HG03159 (cell line): ENCODE measurements around the gene APP.
A peak's percentile ranks its signal among the peaks of the same experiment; 100 is the strongest.

Experiments used
- ATAC-seq: cut with Tn5 transposase; IDR thresholded peaks from one replicate; pipeline ENCODE4 v1.9.1; 2021; ENCODE audit warnings: mild to moderate bottlenecking, moderate library complexity; ENCODE audit not compliant: unreplicated experiment

APP gene

DNA sequence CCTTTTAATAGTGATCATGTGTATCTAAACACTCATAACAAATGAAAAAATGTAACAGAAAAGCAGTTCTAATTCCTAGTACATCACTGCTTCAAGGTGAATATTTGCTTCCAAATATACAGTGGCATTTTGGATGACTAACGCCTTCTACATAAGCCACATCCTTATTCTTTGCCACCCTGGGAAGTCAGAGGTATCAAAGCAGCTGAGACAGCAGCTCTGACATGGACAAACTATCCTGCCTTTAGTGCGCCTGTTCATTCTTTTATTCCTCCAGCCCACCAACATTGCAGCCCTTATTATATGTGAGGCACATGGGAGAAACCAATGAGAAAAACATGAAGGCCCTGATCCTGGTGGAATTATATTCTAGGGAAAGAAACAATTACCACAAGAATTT lies 183.0 kb downstream of the APP start:
- no peak for ATAC-seq

DNA sequence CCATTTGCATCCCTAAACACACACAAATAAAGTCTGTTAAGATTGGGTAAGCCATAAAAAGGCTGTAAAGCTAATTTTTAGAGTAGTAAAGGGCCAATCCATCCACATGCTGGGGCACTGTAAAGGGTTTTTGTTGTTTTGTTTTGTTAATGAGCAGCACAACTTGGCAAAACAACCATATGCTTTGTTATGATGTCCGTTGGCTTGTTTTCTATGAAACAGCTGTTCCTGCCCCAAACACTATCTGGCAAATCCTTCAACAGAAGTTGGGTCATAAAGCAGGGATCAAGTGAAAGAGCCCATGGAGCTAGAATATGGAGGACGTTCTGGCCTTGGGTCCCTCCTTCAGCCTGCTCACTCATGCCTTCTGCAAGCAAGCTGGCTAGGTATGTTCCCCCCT lies 183.6 kb downstream of the APP start:
- ATAC-seq, result no peak

DNA sequence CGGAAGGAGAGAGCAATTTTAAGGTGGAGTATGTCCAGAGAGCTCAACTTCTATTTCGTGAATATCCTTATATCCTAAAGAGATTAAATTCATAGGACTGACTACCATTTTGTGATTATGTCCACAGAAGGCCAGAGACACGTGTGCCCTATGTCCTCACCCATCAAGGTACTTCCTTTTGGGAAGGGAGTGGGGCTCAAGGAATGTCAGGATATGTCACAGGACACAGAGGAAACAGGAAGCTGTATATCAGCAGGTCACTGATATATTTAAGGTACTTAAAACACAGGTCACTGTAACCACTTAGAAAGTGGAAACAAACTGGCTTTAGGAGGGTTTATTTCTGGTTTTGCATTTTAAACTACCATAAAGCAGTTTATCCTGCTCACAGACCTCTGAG lies 184.6 kb downstream of the APP start:
- no peak for ATAC-seq

DNA sequence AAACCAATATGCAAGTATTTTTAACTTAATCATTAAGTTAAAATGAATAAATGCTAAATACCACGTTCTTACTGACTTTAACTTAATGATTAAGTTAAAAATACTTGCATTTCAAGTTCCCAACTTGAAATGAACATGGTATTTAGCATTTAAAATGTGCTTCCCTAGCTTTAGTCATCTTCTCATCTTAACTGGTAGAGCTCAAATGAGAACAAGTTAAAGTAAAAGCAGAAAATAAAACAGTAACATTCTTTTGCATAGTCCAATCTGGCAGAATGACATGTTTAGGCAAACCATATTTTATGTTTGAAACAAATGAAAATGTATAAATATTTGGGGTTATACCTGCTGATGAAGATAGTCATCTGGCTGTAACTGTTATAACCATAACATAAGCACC lies 186.0 kb downstream of the APP start:
- no peak for ATAC-seq

DNA sequence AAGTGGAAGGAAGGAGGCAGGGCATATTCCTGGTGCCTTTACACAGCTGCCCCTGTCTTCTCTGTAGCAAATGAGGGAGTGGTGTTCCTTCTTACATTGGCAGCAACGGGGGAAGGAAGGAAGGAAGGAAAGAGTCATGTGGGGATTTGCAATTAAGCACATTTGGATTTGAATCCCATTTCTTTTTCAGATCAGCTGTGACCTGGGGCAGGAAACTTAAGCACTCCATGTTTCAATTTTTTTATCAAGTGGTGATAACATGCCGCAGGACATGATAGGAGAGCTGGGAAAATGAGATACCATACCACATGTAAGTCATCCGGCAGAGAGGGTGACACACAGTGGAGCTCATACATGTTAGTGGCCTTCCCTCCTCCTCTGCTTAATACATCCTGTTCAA lies 186.8 kb downstream of the APP start:
- ATAC-seq, result no peak

DNA sequence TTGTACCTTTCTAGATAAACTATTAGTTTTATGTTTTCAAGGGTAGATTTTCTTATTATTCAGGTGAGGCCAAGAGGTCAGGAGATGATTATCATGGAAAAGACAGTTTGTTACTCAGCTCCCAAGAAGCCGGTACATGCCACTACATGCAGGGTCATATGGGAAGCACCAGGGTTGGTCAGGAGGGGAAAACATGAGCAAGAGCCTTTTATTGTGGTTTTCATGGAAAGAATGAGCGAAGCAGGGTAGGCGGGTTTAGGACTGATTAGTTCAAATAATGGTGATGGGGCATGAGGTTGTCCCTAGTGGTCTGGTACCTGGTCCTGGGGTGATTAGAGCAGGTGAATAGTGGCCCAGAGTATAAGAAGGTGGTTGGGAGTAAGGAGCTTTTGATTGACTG lies 189.9 kb downstream of the APP start:
- ATAC-seq, result no peak

DNA sequence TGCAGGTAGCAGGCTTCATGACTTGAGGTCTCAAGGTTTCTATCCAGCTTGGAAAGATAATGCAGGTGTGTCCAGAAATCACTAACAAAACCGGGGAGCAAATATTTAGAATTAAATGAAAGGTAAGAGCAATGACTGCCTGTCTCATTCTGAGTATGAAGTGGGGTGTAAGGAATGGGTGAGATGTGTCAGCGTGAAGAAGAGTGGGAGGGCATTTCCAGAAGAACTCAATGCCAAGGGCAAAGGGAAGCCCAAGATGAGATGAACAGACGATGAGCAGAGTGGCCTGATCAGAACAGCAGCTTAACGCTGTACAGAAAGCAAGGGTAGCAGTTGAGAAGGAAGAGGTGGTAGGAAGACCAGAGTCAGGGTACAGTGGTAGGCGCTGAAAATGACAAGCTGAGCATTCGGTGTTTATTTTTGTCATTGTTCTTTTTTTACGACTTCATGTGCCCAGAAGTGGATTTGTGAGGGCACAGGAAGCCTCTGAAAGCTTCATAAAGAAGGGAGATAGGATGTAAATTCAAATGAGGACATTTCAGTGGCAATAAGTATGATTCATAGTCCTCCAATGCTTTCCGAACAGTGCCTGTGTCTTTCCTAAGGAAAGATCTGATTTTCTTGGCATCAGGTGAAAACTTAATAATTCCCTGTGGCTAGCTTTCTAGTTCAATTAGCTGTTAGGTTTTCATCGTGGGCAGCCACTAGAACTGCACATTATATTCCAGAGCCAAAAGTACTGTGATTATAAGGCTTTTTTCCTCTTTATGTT lies 190.5 kb downstream of the APP start:
- ATAC-seq, result no peak

DNA sequence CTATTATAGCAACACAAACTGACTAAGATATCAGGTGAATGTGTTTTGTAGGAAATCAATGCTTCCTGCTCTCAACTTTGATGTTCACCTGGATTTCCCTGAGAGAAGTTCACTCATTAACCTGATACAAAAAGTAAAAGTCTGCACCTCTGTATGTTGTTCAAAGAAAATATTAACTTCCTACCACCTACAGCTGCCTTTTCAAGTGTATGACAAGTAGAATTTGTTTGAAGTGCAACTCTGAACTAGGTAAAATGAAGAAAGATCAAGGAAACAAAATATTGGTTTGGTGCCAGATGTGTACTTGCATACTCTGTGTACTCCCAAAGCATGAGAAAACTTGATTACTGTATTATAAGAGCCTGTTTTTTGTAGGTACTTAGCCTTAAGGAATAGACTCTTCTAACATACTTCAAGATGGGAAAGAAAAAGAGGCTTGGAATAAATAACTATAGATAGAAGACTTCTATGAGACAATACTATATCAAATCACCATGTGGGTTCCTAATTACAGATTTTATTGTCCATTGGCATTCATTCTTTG lies 193.4 kb downstream of the APP start:
- no peak for ATAC-seq

DNA sequence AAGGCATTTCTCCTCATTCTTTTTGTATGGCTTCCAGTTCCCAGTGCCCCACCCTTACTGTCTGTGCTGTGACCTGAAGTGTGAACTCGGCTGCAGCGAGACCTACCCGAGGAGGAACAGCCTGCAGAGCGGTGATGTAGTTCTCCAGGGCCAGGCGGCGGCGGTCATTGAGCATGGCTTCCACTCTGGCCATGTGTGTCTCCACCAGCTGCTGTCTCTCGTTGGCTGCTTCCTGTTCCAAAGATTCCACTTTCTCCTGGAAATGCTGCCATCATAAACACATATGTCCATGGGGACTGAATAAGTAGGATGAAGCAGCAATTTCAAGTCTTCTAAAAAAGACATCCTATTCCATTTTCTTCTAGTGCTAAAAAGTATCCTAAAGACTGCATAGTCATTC lies 195.6 kb downstream of the APP start:
- ATAC-seq, result no peak

DNA sequence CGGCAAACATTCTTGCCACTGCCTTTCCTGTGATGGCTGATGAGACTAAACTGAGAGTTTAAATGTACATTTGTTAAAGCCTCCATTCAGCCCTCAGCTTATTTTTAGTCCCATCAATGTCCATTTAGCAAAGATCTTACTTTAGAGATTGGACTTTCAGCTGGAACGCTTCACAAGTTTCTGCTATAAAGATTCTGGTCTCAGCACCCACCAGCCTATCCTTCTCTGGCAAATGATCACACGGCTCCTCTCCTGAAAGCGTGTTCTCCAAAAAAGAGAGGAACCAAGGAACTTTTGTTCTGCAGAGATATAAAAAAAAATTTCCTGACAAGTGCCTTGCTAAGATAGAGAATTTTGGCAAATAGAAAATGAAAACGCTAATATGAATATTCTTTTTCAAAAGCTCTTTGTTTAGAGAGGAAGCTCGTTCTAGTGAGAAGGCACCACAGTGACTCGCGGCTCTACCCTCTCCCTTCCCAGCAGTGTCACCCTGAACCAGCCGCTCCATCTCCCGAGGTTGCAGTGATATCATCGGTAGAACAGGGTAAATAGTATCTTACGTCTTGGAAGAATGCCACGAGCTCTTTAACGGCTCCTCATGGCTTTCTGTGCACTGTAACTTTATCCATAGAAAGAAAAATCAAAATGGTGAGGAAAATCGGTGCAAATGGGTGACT lies 200.2 kb downstream of the APP start:
- no peak for ATAC-seq

DNA sequence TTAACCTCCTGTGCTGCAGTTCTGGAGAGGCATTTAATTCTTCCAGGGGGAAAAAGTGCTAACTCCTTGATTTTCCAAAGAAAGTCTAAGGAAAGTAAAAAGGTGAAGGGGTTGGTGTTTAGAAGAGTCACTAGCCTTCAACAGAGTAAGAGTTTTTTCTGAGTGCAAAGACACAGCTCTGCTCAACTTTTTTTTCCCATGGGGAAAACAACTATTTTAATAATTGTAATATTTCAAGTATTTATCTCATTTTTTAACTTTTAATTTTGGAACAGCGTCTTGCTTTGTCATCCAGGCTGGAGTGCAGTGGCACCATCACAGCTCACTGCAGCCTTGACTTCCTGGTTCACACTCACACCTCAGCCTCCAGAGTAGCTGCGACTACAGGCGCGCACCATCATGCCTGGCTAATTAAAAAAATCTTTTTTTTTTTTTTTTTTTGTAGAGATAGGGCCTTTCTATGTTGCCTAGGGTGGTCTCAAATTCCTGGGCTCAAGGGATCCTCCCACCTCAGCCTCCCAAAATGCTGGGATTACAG lies 202.6 kb downstream of the APP start:
- ATAC-seq, result peak; percentile 54

DNA sequence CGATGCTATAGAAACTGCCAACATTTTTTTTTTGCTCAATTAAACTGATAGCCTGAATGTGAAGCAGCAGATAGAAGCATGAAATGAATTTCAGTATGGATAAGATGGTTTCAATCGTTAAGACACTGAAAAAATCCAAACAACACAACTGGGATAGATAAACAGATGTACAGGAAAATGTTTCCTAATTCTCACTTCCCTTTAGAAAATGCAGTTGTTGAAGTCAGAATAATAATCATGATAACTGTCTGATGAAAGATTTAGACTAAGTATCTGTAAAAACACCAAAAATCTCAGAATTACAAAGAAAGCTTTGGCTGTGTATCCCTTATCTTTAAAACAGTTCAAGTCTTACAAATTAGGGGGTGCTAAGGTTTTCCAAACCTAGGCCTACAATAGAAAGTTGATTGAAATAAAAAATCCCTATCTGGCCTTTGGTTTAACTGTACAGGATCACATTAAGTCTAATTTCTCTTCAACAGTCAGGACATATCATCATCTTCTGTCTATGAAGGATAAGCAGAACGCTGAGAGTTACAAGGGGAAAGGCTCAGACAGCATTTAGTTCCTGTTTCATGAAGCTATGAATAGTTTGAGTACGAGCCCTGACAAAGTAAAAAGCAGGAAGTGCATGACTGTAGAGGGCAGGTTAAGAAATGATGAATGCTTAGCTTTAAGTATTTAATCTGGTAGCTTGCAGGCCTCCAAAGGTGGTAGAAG lies 203.2 kb downstream of the APP start:
- peak; percentile 98 for ATAC-seq

DNA sequence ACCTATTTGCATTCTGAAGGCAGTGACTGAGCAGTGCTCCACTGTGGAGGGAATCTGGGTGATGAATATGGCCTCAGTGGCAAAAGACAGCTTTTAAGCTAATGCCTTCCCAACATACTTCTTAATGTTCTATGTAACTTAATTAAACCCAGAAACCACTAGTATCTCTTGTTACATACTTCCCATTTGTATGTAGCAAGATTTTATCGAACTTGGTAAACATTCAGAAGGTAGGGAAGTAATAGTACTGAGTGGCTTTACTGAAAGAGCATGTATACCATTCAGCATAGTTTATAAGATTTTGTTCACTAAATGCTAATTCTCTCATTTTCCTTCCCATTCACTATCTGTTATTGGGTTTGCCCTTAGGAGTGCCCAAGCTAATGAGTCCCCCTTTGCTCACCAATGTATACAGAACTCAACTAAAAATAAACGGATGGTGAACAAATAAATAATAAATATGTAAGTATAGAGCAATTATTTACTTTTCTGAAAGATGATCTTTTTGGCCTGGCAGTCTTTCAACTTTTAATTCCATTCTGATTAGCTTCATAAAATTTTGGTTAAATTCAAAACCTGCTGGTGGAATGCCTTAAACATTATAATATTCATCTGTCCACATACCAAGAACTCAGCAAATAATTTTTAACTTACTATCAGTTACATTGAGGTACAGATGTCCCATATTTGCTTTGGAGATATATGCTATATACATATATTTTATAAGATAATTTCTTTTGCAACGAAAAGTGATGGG lies 204.4 kb downstream of the APP start:
- ATAC-seq, result no peak

DNA sequence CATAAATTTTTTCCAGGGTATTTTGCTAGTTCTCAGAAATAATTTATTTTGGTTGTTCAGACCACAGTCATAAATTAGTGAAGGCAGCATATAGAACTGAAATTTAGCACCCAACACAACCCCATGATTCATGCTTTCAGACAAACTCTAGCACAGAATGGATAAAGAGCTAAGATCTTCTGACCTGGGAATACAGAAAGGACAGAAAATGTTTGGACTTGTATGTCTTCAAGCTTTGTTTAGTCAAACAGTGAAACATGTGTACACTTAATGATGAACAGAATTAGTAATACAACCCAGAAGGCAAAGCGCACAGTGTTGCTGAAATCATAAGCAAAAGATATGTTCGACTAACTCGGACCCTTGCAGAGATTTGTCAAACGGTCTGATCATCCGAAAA lies 205.6 kb downstream of the APP start:
- ATAC-seq, result no peak

DNA sequence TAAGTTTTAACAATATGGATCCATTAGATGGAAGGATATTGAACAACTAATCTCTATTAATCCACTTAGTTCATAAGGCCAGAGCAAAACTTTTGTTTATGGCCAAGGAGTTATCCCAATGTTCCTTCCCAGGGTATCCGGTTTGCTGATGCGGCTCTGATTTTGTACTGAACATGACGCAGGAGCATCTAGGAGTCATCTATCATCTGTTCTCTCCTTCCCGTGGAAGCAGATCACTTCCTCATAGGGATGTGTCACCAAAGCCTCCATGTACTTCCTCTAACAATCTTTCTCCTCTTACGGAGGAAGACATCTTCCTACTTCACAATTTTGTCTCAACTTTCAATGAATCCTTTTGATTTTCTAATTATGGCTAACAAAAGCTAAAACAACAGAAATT lies 206.6 kb downstream of the APP start:
- no peak for ATAC-seq

DNA sequence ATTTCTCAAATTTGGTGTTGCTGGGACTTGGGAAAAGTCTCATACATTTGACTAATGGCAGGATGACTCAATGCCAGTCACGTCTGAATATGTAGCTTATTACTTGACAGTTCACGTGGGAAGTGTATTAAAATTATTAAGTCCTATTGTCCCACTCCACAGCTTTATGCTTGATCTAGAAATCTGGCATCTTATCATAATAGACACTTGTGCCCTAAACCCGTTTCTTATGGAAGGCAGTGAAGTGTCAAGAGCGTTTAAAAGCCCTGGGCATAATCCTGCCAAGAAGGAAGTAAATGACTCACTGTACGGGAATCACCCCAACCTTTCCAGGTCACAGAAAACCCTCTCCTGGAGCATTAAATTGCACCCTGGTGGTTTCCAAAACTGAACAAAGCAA lies 207.4 kb downstream of the APP start:
- no peak for ATAC-seq

DNA sequence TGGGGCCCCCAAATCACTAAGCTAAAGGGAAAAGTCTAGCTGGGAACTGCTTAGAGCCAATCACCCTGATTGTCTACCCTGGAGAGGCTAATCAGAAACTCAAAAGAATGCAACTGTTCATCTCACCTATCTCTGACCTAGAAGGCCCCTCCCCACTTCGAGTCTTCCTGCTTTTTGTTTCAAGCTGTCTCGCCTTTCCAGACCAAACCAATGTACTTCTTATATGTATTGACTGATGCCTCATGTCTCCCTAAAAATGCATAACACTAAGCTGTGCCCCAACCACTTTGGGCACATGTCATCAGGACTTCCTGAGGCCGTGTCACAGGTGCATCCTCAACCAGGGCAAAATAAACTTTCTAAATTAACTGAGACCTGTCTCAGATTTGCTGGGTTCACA lies 209.5 kb downstream of the APP start:
- ATAC-seq, result no peak

DNA sequence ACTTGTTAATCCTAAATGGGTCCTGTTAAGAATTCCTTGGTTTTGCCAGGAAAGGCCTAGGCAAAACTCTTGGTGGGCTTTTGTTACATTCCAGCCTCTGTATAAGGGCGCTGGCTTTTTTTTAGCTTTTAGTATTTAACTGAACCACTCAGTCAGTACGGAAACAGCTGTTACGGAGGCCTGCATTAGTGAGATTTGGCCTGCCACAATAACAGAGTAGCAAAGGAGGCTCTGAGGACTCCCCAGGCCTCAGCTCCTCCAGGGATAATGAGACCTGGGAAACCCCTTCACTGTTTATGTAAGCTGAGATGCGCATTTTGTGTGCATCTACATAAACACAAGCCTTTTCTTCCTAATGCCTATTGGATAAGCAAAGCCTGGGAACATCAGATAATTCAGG lies 210.2 kb downstream of the APP start:
- no peak for ATAC-seq

DNA sequence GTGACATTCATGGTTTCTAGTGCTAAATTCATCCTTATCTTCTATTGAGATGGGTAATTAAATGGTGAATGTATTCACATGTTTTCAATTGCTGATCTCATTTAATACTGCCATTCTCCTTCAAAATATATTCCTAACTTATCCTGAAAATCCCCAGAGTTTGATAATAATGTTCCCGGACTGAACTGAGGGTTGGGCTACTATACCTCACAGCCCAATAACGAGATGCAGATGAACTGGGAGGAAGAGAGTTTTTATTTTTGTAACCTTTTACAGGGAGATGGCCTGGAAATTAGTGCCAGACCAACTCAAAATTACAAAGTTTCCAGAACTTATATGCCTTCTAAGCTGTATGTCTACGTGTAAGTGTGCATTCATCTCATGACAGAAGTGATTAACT lies 210.8 kb downstream of the APP start:
- ATAC-seq, result no peak

DNA sequence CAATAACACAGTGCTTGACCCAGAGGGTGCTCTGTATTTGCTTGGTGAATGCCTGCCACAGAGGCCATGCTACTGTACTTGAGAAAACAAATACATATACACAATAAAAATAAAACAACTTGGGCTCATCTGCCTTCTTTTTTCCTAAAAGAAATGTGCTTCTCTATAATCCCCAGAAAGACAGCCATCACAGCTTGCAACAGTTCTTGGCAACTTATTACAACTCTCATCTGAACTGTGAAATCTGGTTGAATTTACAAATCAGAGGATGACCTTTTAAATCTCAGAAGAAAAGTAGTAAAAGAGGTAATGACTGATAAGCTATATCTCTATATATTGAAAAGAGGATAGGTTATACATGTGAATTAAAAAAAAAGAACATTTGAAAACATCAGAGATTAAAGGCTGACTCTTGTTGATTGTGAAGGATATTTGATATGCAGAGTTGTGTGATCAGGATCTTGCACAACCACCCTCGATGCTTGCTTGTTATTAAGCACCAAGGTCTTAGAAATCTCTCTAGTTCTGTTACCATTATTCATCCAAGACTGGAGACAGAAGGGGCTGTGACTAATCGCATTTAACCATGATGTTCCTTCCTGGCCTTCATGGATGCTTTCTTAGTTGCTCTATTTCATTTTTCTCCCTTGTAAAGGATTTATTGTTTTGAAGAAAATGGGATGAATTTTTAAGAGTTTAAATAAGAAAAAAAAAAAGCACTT lies 213.4 kb downstream of the APP start:
- ATAC-seq, result no peak
